DMS114 treated with DMSO at 0.1 percent for 48 hours (cell line): ENCODE data around the gene DNAI4.
"Not testable (repeated sequence)": the region's sequence is repeated elsewhere in the genome, so short reads cannot be mapped to it uniquely, and the experiment has no call there.

ENCODE experiments used
- DNase-seq: peaks from one replicate; lab custom pipeline; 2025; ENCODE audit not compliant: unreplicated experiment; lab: John Stamatoyannopoulos, UW

Gene DNAI4

DNA sequence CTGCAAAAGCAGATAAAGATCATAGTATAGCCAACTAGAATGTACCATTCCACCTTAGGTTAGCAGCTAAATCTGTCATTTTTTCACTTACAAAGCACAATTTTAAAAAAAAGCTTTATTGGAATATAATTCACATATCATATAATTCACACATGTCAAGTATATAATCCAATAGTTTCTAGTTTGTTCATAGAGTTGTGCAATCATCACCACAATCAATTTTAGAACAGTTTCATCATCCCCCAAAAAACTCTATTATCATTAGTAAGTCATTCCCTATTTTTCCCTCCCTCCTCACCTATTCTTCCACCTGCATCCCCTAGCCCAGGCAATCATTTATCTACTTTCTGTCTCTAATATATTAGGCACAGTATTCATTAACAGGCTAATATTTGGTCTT, 91.5 kb downstream of the DNAI4 start:
- no peak for DNase-seq

GRCh38 chr1:66831529-66832239, 93.0 kb downstream of the DNAI4 start:
- no peak for DNase-seq

DNA sequence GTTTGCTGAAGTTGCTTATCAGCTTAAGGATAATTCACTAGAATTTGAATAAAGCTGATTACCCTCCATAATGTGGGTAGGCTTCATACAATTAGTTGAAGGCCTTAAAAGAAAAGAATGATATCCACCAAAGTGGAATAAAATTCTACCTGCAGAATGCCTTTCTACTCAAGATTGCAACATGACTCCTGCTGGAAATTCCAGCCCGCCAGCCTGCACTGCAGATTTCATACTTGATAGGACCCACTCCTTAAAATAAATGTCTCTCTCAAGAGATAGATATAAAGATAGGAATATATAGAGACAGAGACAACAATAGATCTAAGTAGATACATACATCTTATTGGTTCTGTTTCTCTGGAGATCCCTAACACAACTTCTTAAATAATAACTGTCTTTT, 99.9 kb downstream of the DNAI4 start:
- no peak for DNase-seq

DNA sequence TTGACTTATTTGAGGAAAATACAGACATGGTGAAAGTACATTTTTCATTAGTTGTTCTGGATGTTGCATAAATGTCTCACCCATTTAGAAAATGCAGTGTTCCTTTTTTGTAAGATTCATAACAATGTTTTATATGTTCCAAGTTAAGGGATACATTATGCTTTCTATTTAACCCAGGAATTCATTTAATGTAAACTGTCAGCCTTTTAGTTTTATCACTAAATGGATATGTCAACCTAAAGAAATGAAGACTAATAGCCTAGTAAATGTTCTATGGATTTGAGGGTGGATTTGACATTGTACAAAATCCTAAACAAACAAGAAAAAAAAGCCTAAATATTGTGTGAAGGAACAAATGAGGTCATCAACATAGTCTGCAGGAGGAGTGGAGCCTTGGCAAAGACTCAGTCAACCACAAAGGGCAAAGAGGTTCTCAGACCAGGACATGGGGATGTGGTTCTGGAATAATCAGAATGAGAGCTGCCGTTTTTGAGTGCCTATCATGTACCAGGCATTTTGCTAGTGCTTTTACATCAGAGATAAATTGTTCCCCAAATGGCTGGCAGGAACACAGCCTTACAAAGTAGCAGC, 114.8 kb downstream of the DNAI4 start:
- DNase-seq = no peak

GRCh38 chr1:66809245-66809644, 115.4 kb downstream of the DNAI4 start:
- no peak for DNase-seq

GRCh38 chr1:66795839-66796238, 128.8 kb downstream of the DNAI4 start:
- not testable (repeated sequence) for DNase-seq

DNA sequence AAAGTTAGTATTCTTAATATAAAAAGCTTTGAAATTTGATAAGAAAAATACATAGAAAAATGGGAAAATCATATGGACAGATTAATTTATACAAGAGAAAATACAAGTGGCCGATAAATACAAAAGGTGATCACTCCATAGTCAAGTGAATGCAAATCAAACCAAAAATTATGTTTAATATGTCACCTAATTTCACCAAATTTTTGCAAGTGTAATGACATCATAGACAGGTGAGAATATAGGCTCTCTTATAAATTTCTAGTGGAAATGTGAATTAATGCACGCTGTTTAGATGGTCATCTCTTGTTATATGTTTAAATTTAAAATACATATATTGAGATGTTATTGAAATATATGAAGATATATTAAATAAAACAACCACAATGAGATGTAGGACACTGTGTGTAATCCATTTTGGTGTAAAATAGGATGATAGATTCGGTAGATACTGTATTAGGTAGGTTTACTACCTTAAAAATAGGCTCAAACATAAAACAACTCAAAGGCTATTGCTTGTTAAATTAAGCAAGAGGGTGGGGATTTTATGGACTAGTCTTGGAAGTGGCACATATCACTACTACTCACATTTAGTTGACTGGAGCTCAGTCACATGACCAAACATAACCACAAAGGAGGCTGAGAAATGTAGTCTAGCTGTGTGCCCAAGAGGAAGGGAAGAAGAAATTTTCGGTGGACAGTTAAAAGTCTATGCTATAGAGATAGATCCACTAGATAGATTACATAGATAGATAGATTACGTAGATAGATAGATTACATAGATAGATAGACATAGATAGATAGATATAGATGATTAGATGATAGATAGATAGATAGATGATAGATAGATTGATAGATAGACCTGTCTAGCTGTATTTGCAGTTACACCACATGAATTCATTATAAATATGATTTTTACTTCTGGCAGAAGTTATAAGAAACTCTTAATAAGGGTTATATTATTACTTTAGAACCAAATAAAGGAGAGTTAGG, 132.7 kb downstream of the DNAI4 start:
- DNase-seq = no peak

- DNase-seq = no peak
Observed at GRCh38 chr1:66788231-66788939, 136.3 kb downstream of the DNAI4 start.

- no peak for DNase-seq
Observed at GRCh38 chr1:66787641-66788040, 137.0 kb downstream of the DNAI4 start.

- not testable (repeated sequence) for DNase-seq
Observed at GRCh38 chr1:66785800-66786199, 138.9 kb downstream of the DNAI4 start.

GRCh38 chr1:66779475-66780078, 145.1 kb downstream of the DNAI4 start:
- no peak for DNase-seq

DNA sequence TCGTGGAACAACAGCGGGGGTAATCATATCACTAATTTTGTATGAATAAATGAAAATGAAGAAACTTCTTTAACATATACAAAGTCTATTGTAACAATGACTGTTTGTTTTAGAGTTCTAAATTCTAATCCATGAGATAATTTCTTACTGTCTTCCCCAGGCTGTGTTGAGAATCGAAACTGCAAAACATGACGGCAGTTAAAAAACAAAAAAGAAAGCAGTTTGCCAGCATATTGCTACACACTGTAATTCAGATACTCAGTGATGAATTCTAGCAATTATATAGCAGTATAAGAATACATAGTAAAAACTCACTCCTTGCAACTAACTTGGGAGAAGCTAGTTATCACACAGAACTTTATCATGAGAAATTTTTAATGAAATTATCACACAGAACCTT, 145.7 kb downstream of the DNAI4 start:
- no peak for DNase-seq

DNA sequence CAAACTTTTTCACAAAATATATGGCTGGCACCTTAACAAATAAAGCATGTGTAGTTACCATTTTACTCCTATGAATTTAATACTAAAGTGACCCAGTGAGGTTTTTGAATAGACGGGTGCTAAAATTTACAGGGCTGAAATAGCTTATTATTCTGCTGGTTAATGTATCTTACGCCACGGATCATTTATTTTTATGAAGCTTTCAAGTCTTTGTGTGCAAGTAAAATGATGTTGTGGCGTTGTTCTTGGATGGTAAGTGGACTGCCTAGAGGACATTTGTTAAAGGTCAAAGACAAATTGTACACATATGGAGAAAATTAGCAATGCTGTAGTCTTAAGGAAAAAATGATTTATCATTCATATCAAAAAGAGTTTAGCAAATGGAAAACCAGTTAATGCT, 146.4 kb downstream of the DNAI4 start:
- DNase-seq = no peak

DNA sequence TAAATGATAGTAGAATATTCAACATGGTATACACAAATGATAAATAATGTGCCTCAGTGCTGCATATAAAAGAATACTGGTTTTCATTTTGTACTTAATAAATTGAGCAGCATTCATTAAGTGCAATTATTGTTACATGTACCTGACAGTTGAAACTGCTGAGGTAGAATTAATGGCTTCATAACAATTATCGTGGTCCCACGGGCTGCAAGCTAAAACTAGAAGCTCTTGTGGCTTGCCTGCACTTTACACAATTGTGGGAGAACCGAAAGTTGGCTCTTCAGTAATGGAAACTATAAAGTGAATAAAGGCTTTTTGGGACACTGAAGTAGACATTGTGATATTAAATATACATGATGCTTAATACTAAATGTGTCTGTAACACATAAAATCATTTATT, 146.8 kb downstream of the DNAI4 start:
- no peak for DNase-seq

DNA sequence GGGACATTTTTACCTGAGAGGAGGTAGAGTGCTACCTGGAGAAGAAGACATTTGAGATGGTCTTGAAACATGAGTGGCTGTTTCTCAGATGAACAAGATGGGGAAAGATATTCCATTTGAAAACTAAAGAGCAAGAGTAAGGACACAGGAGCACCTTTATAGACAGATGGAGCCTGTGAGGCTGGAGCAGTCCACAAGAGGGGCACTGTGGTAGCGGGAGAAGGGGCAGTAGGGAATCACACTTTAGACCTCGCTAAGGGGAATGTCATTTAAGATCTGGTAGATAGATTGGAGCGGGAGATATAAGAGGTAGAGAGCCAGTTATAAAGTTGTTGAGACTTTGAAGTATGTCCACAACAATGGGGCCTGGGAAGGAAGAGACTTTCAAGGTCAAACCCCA, 149.0 kb downstream of the DNAI4 start:
- no peak for DNase-seq

DNA sequence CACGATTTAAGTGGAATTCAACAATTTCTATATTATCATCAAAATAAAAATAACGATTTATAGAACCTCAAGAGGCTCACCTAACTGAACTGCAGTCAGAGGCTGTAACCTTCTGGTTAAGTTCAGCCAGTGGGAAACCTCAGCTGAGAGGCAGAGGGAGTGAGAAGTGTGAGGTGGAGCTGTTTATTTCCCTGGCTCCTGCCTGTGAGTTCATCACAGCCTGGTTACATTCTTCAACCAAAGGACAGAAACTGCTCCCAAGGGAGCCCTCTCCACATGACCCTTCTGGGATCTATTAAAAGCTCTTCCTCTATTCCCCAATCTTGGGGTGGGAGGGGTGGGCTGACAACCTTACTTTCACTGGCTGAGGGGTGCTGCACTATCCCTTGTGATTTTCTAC, 150.2 kb downstream of the DNAI4 start:
- DNase-seq = no peak

GRCh38 chr1:66773227-66773626, 151.4 kb downstream of the DNAI4 start:
- no peak for DNase-seq

- DNase-seq = no peak
Observed at GRCh38 chr1:66770694-66771093, 154.0 kb downstream of the DNAI4 start.

GRCh38 chr1:66770240-66770639, 154.4 kb downstream of the DNAI4 start:
- no peak for DNase-seq

- no peak for DNase-seq
Observed at GRCh38 chr1:66769512-66770229, 155.0 kb downstream of the DNAI4 start.
